Endodermal cell (in vitro differentiated cells): ENCODE data around the gene STX1B. TPM values are rescaled to one million over a fixed set of nuclear protein-coding genes. Genes with fewer than 3 reads are reported as not detected.

Experiments
- DNase-seq: peaks from one replicate; pipeline ENCODE4 v3.0.0-alpha.2; 2017
- H3K27ac ChIP-seq: 2 replicates; pipeline ENCODE4 v1.5.1; 2013; ENCODE audit warnings: mild to moderate bottlenecking, low read depth, low read length, moderate library complexity
- H3K27me3 ChIP-seq: 2 replicates; pipeline ENCODE4 v1.6.1; 2013; ENCODE audit warnings: mild to moderate bottlenecking, low read length, moderate library complexity; ENCODE audit not compliant: insufficient read depth, control insufficient read depth, poor library complexity, severe bottlenecking
- H3K36me3 ChIP-seq: 2 replicates; pipeline ENCODE4 v1.7.0; 2013; ENCODE audit warnings: mild to moderate bottlenecking, low read length, moderate library complexity; ENCODE audit not compliant: control insufficient read depth, insufficient read depth
- H3K4me1 ChIP-seq: one replicate; pipeline ENCODE4 v1.7.0; 2013; ENCODE audit warnings: low read length; ENCODE audit not compliant: control insufficient read depth, insufficient read depth
- H3K4me3 ChIP-seq: 2 replicates; pipeline ENCODE4 v1.5.1; 2013; ENCODE audit warnings: mild to moderate bottlenecking, low read length, moderate library complexity
- H3K9ac ChIP-seq: 2 replicates; pipeline ENCODE4 v1.6.1; 2013; ENCODE audit warnings: mild to moderate bottlenecking, low read length, moderate library complexity; ENCODE audit not compliant: poor library complexity, severe bottlenecking; ENCODE audit errors: extremely low read depth
- H3K9me3 ChIP-seq: 2 replicates; pipeline ENCODE4 v1.6.1; 2013; ENCODE audit warnings: mild to moderate bottlenecking, low read length, moderate library complexity; ENCODE audit not compliant: control insufficient read depth
- H3K27ac Mint-ChIP-seq: 2 replicates; pipeline ENCODE4 v1.8.0; 2020; ENCODE audit warnings: mixed read lengths
- H3K27me3 Mint-ChIP-seq: 2 replicates; pipeline ENCODE4 v1.8.0; 2021; ENCODE audit warnings: mild to moderate bottlenecking, mixed read lengths; ENCODE audit not compliant: insufficient read depth
- H3K36me3 Mint-ChIP-seq: 2 replicates; pipeline ENCODE4 v1.8.0; 2020; ENCODE audit warnings: low read depth, mixed read lengths
- H3K4me1 Mint-ChIP-seq: 2 replicates; pipeline ENCODE4 v1.8.0; 2020; ENCODE audit warnings: mixed read lengths
- H3K4me3 Mint-ChIP-seq: 2 replicates; pipeline ENCODE4 v1.8.0; 2020; ENCODE audit warnings: mild to moderate bottlenecking, moderate library complexity, mixed read lengths
- H3K9me3 Mint-ChIP-seq: 2 replicates; pipeline ENCODE4 v1.8.0; 2020; ENCODE audit warnings: mild to moderate bottlenecking, mixed read lengths
- CTCF ChIP-seq: fragments of 200-600 bp; sonication (generic); conservative IDR thresholded peaks from 2 replicates; pipeline ENCODE4 v1.5.0; 2021; ENCODE audit warnings: antibody characterized with exemption, mild to moderate bottlenecking
- WGBS, 2 experiments: methylation state at CpG; one replicate each; pipeline versions ENCODE4 v1.1.5 to v1.1.7; 2013; ENCODE audit warnings: missing lambda C conversion rate in 2 of 2, mixed read lengths in 1 of 2; ENCODE audit not compliant: insufficient coverage in 1 of 2, insufficient read length in 1 of 2; 5-methylcytosine and 5-hydroxymethylcytosine counted together
- total RNA-seq, 2 donors: library from RNA; stranded (reverse); fragmentation: NEBNext Ultra II Directional in 1 of 2; extraction: Animal tissue kit (Norgen Biotek cat#: 25700) in 1 of 2; gene quantifications; 2 replicates in 1 of 2; 3 replicates in 1 of 2; pipeline ENCODE4 v1.2.1, GENCODE V29; 2021

Gene STX1B
- total RNA-seq, 2 donors from 2014 or later, result 3.2 to 7.0 TPM

GRCh38 chr16:31042866-31043265, 32.4 kb upstream of the STX1B start:
- H3K4me3 Mint-ChIP-seq, result peak overlapping the region; percentile 44
- peaks cover 8% of the 10 kb centered on the region for H3K36me3 ChIP-seq
- TF ChIP-seq CTCF, result no peak
- no peaks in the 10 kb centered on the region for H3K9me3 Mint-ChIP-seq
- no peak overlapping the region for H3K4me3 ChIP-seq
- H3K27me3 Mint-ChIP-seq, result peaks cover 2% of the 10 kb centered on the region
- H3K4me1 ChIP-seq, result no peaks in the 10 kb centered on the region
- no peaks in the 10 kb centered on the region for H3K9me3 ChIP-seq
- H3K36me3 Mint-ChIP-seq, result peaks cover 18% of the 10 kb centered on the region
- H3K9ac ChIP-seq, result no peak overlapping the region
- no peaks in the 10 kb centered on the region for H3K4me1 Mint-ChIP-seq
- H3K27ac ChIP-seq, result no peak overlapping the region
- WGBS, 2 experiments, result 94 to 95% methylated on average over 8 to 10 of the region's 10 CpGs
- H3K27me3 ChIP-seq, result no peaks in the 10 kb centered on the region
- no peak for DNase-seq
- no peak overlapping the region for H3K27ac Mint-ChIP-seq

GRCh38 chr16:31038993-31039392, 28.6 kb upstream of the STX1B start:
- H3K4me1 ChIP-seq, result no peaks in the 10 kb centered on the region
- no peak for TF ChIP-seq CTCF
- no peaks in the 10 kb centered on the region for H3K27me3 ChIP-seq
- no peak overlapping the region for H3K4me3 ChIP-seq
- H3K4me3 Mint-ChIP-seq, result no peak overlapping the region
- H3K36me3 Mint-ChIP-seq, result peaks cover 30% of the 10 kb centered on the region
- no peak overlapping the region for H3K27ac Mint-ChIP-seq
- no peaks in the 10 kb centered on the region for H3K9me3 Mint-ChIP-seq
- DNase-seq, result no peak
- no peak overlapping the region for H3K9ac ChIP-seq
- H3K36me3 ChIP-seq, result peaks cover 15% of the 10 kb centered on the region
- H3K27ac ChIP-seq, result no peak overlapping the region
- peaks cover 2% of the 10 kb centered on the region for H3K4me1 Mint-ChIP-seq
- 92% methylated on average over 2 of the region's 2 CpGs; no CpG with 5 or more reads in 1 of the 2 experiments for WGBS, 2 experiments
- no peaks in the 10 kb centered on the region for H3K9me3 ChIP-seq
- no peaks in the 10 kb centered on the region for H3K27me3 Mint-ChIP-seq

- DNase-seq, result no peak
- H3K4me1 ChIP-seq, result no peaks in the 10 kb centered on the region
- H3K36me3 ChIP-seq, result peaks cover 6% of the 10 kb centered on the region
- H3K36me3 Mint-ChIP-seq, result peaks cover 30% of the 10 kb centered on the region
- WGBS, 2 experiments, result 76% methylated on average over 2 of the region's 2 CpGs; no CpG with 5 or more reads in 1 of the 2 experiments
- H3K4me1 Mint-ChIP-seq, result peaks cover 6% of the 10 kb centered on the region
- no peaks in the 10 kb centered on the region for H3K9me3 ChIP-seq
- no peak overlapping the region for H3K4me3 Mint-ChIP-seq
- H3K27me3 ChIP-seq, result no peaks in the 10 kb centered on the region
- H3K4me3 ChIP-seq, result no peak overlapping the region
- no peaks in the 10 kb centered on the region for H3K9me3 Mint-ChIP-seq
- no peak for TF ChIP-seq CTCF
- H3K9ac ChIP-seq, result no peak overlapping the region
- H3K27me3 Mint-ChIP-seq, result peaks cover 1% of the 10 kb centered on the region
- no peak overlapping the region for H3K27ac Mint-ChIP-seq
- H3K27ac ChIP-seq, result no peak overlapping the region
These were observed 26.3 kb upstream of the STX1B start for GRCh38 chr16:31036691-31037090.
